HCT116 (cell line): ENCODE measurements around the gene MYH7.

ENCODE experiments used
- CEBPB ChIP-seq: IDR thresholded peaks from 2 replicates; pipeline ENCODE4 v1.6.1; 2012; ENCODE audit warnings: low read depth
- EZH2phosphoT487 ChIP-seq: fragments of 200-600 bp; IDR thresholded peaks from 2 replicates; pipeline ENCODE4 v1.6.1; 2018; ENCODE audit warnings: antibody characterized with exemption, borderline replicate concordance
- POLR2A ChIP-seq: IDR thresholded peaks from 2 replicates; pipeline ENCODE4 v1.7.0; 2011; ENCODE audit warnings: borderline replicate concordance; ENCODE audit not compliant: insufficient read depth, insufficient read length; ENCODE audit errors: extremely low read depth
- RAD21 ChIP-seq: IDR thresholded peaks from 2 replicates; pipeline ENCODE4 v1.6.1; 2012; ENCODE audit warnings: low read depth, mild to moderate bottlenecking
- YY1 ChIP-seq: IDR thresholded peaks from 2 replicates; pipeline ENCODE4 v1.6.1; 2011; ENCODE audit warnings: low read length, low read depth, moderate library complexity, mild to moderate bottlenecking; ENCODE audit not compliant: insufficient replicate concordance; ENCODE audit errors: extremely low read depth
- ZFX ChIP-seq: fragments of 450-650 bp; IDR thresholded peaks from 2 replicates; pipeline ENCODE4 v1.6.1; 2017
- TF ChIP-seq, protein P1 (sequence below), 3 experiments: fragments of 200-600 bp in 1 of 3; sonication (generic) in 1 of 3; IDR thresholded peaks in 2 of 3; conservative IDR thresholded peaks in 1 of 3; 2 replicates each; pipeline ENCODE4 v1.5.1; 2012 to 2017; ENCODE audit warnings: low read depth in 2 of 3, low read length in 2 of 3, antibody characterized with exemption in 1 of 3, borderline replicate concordance in 1 of 3, control low read depth in 1 of 3, mild to moderate bottlenecking in 1 of 3, mixed read lengths in 1 of 3, mixed run types in 1 of 3, moderate library complexity in 1 of 3; ENCODE audit not compliant: insufficient read depth in 1 of 3

DNA sequence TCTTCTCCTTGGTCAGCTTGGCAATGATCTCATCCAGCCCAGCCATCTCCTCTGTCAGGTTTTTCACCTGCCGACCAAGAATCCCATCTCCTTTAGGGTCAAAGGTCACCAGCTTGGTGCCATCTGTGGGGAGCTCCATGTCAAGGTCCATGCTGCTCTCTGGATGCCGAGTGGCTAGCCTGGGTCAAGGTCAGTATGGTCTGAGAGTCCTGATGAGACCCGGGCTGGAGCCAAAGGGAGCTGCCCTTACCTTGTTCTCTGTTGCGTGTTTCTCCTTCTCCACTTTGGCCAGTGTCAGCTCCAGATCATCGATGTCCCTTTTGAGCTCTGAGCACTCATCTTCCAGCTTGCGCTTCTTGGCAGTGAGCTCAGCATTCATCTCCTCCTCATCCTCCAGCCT is 11.8 kb downstream of the MYH7 start:
- TF ChIP-seq EZH2phosphoT487, result no peak
- TF ChIP-seq, protein P1, sequence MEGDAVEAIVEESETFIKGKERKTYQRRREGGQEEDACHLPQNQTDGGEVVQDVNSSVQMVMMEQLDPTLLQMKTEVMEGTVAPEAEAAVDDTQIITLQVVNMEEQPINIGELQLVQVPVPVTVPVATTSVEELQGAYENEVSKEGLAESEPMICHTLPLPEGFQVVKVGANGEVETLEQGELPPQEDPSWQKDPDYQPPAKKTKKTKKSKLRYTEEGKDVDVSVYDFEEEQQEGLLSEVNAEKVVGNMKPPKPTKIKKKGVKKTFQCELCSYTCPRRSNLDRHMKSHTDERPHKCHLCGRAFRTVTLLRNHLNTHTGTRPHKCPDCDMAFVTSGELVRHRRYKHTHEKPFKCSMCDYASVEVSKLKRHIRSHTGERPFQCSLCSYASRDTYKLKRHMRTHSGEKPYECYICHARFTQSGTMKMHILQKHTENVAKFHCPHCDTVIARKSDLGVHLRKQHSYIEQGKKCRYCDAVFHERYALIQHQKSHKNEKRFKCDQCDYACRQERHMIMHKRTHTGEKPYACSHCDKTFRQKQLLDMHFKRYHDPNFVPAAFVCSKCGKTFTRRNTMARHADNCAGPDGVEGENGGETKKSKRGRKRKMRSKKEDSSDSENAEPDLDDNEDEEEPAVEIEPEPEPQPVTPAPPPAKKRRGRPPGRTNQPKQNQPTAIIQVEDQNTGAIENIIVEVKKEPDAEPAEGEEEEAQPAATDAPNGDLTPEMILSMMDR (IDR thresholded peaks at IDR 0.05 in 2 of 3, conservative IDR thresholded peaks at IDR 0.05 in 1 of 3; ENCODE audit: borderline replicate concordance in 1 of 3, insufficient read depth in 1 of 3, low read depth in 2 of 3, low read length in 2 of 3), result no peak
- TF ChIP-seq ZFX, result no peak
- no peak for TF ChIP-seq POLR2A
- TF ChIP-seq CEBPB, result no peak
- TF ChIP-seq RAD21, result no peak
- no peak for TF ChIP-seq YY1
